Left forelimb (tissue), 1 donor: ENCODE measurements around the gene BORCS8.

Experiments
- DNase-seq: peaks from one replicate; pipeline ENCODE4 v3.0.0-alpha.2; 2018; ENCODE audit warnings: low spot score

BORCS8 gene

GRCh38 chr19:19213426-19214158 lies 21.6 kb upstream of the BORCS8 start:
- DNase-seq, result no peak

- DNase-seq, result no peak
Measured at GRCh38 chr19:19212916-19213315, 21.0 kb upstream of the BORCS8 start.

- no peak for DNase-seq
Measured at GRCh38 chr19:19211499-19212420, 19.8 kb upstream of the BORCS8 start, which contains the start of gene NCAN. Gene NCAN (plus strand): TSS chr19:19211958. CDS start chr19:19216954, 4,996 bp downstream.

GRCh38 chr19:19209372-19209771 lies 17.4 kb upstream of the BORCS8 start:
- no peak for DNase-seq

GRCh38 chr19:19207637-19208572 lies 16.0 kb upstream of the BORCS8 start:
- DNase-seq, result no peak

GRCh38 chr19:19206938-19207337 lies 15.0 kb upstream of the BORCS8 start:
- no peak for DNase-seq

- no peak for DNase-seq
Measured at GRCh38 chr19:19205416-19206410, 13.8 kb upstream of the BORCS8 start.

- no peak for DNase-seq
Measured at GRCh38 chr19:19204181-19204580, 12.2 kb upstream of the BORCS8 start.

GRCh38 chr19:19203012-19203856 lies 11.3 kb upstream of the BORCS8 start, which contains the start of gene NR2C2AP:
Gene NR2C2AP (minus strand): TSS chr19:19203414. CDS start chr19:19203060, 354 bp downstream.
- DNase-seq, result peak; percentile 93

- no peak for DNase-seq
Measured at GRCh38 chr19:19202707-19203011, 10.7 kb upstream of the BORCS8 start.

GRCh38 chr19:19201697-19202630 lies 10.0 kb upstream of the BORCS8 start:
- no peak for DNase-seq

GRCh38 chr19:19193926-19194325 lies 2.0 kb upstream of the BORCS8 start:
- no peak for DNase-seq

GRCh38 chr19:19192910-19193423 lies 1.0 kb upstream of the BORCS8 start:
- DNase-seq, result no peak

- no peak for DNase-seq
Measured at GRCh38 chr19:19191768-19192077, 229 bp downstream of the BORCS8 start.

GRCh38 chr19:19186742-19187141 lies 5.2 kb downstream of the BORCS8 start:
- no peak for DNase-seq

GRCh38 chr19:19185853-19186740 lies 5.9 kb downstream of the BORCS8 start:
- DNase-seq, result no peak

- DNase-seq, result no peak
Measured at GRCh38 chr19:19181488-19181998, 10.4 kb downstream of the BORCS8 start.
